GM12875 (cell line): ENCODE data around the gene ACSF3.
"Not testable (repeated sequence)": the region's sequence is repeated elsewhere in the genome, so short reads cannot be mapped to it uniquely, and the experiment has no call there.

Source experiments
- H3K4me3 ChIP-seq: one replicate; pipeline ENCODE4 v1.5.1; 2011; ENCODE audit warnings: low read depth, low read length, control low read depth
- CTCF ChIP-seq: IDR thresholded peaks from 2 replicates; pipeline ENCODE4 v1.5.1; 2011; ENCODE audit warnings: low read depth, mild to moderate bottlenecking, control low read depth, inconsistent platforms, low read length, moderate library complexity, borderline replicate concordance; ENCODE audit not compliant: insufficient read depth

The ACSF3 gene

GRCh38 chr16:89067677-89068443, 25.8 kb upstream of the ACSF3 start:
- no peak for TF ChIP-seq CTCF

GRCh38 chr16:89068814-89069616, 24.6 kb upstream of the ACSF3 start:
- H3K4me3 ChIP-seq = not testable (repeated sequence)

More at GRCh38 chr16:89067677-89068443, 25.8 kb upstream of the ACSF3 start:
- H3K4me3 ChIP-seq = no peak overlapping the region

GRCh38 chr16:89069920-89070319, 23.7 kb upstream of the ACSF3 start:
- H3K4me3 ChIP-seq = no peak overlapping the region
- TF ChIP-seq CTCF = no peak

GRCh38 chr16:89070590-89070989, 23.1 kb upstream of the ACSF3 start:
- TF ChIP-seq CTCF = no peak
- H3K4me3 ChIP-seq = no peak overlapping the region

GRCh38 chr16:89071686-89072547, 21.7 kb upstream of the ACSF3 start:
- TF ChIP-seq CTCF = no peak
- H3K4me3 ChIP-seq = no peak overlapping the region

- no peak for TF ChIP-seq CTCF
- no peak overlapping the region for H3K4me3 ChIP-seq
These were observed 21.0 kb upstream of the ACSF3 start for GRCh38 chr16:89072548-89073130.
